Measurements from ENCODE around the gene LPAR5.
"Not testable (repeated sequence)": the region's sequence is repeated elsewhere in the genome, so short reads cannot be mapped to it uniquely, and the experiment has no call there.

Gene LPAR5

DNA sequence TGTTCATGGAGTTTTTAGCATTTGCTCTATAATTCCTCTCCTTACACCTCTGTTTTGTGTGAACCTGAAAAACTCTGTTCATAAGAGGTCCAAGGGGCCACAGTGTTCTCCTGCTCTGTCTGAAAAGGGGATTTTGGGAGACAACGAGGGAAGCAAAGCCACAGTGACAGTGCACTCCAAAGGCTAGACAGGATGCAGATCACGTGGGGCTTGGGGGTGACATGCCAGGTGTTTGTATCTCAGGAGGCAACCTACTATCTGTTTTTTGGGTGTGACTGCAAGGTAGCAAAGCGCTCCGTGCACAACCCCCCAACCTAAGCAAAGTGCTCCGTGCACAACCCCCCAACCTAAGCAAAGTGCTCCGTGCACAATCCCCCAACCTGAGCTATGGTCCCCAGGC lies 23.5 kb downstream of the LPAR5 start:
- DNase-seq (ENCODE audit: low read depth, low spot score), result peak; percentile 69
- peak overlapping the region; percentile 2 for H3K4me3 ChIP-seq (ENCODE audit: low read length)

DNA sequence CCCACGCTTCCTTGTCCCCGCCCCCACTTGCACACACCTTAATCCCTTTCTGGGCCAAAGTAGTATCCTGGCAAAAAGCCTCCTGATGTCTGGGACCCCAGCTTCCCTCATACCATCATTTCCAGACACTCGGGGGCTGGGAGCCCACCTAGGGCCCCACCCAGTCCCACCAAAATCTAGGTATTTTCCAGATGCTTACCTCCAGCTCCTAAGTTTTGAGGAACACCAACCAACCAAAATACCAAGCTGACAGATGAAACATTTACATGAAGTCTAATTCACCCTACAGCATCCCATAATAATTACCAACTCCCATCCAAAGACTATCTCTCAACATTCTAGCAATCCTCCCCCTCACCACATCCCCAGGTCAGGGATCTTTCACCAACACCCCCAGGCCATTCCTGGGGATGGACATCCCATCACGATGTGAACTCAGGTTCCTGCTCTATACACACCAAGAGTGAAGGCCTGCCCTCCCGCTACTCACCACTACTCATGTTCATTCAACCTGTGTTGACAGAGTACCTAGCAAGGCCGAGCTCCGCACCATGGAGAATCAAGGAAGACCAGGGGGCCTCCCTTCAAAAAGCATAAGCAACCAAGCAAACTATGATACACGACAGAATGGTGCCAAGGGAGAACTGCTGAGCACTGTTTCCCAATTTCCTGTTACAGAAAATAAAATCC lies 27.0 kb downstream of the LPAR5 start:
- H3K4me3 ChIP-seq (ENCODE audit: low read length), result no peak overlapping the region
- no peak for DNase-seq (ENCODE audit: low read depth, low spot score)

DNA sequence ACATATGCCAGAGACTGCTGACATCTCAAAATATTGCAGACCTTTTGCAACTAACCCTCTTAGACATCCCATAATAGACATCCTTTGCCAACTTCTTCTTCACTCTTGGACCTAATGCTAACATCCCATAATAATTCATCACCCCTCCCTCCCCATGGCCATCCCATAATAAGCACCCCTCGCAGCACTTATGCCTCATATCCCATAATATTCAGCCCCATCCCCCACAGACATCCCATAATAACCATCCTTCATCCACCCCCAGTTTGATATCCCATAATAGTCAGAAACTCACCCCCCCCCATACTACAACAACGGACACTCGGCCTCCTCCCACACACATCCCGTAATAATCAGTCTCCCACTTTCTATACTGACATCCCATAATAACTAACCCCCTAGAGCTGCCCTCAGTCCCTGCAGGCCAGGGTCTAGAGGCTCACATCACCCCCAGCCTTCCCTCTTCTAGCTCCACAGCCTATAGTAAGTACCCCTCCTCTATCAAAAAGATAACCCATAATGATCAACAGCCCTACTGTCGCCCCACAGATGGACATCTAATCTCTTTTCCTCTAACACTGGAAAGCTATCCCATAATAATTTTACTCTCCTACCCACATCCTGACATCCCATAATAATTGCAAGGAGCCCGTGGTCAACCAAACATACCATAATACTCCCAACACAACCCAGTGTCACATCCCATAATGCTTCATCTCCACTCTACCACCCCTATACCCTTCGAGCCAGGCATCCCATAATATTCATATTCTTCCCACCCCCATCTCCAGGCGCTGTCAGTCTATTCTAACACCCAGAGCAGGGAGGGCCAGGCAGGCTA lies 27.8 kb downstream of the LPAR5 start:
- peak; percentile 95 for DNase-seq (ENCODE audit: low read depth, low spot score)
- H3K4me3 ChIP-seq (ENCODE audit: low read length), result peak overlapping the region; percentile 19

DNA sequence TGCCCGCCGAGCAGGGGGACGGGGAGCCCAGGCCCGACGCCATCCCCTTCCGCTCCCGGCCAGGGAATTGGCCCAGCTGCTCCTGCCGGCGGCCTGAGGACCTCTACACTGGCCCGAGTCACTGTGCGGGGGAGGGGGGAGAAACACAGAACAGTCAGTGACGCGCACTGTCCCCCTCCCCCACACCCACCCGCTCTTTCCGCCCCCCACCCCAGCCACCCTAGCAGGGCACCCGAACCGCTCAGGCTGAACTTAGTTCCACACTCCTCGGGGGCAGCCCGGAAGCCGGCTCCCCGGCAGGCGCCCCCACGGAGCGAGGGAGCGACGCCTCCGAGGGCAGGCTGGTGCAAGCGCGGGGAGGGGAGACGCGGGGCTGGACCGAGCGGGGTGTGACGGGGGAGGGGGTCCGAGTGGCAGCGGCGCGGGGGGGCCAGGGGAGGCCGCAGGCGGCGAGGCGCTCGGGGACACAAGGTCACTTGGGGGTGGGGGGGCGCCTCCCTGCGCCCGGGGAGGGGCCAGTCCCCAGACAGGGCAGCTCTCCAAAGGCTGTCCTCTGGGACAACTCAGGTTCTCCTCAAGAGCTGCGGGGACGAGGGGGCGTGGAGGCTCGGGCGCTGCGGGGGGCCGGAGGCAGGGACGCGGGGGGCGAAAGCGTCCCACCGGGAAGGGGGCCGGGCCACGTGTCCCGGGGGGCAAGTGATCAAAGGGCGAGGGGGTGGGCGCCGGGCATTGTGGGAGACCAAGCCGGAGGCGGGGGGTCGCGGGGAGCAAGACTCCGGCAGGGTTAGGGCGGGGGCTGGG lies 29.2 kb downstream of the LPAR5 start:
- no peak for DNase-seq (ENCODE audit: low read depth, low spot score)

DNA sequence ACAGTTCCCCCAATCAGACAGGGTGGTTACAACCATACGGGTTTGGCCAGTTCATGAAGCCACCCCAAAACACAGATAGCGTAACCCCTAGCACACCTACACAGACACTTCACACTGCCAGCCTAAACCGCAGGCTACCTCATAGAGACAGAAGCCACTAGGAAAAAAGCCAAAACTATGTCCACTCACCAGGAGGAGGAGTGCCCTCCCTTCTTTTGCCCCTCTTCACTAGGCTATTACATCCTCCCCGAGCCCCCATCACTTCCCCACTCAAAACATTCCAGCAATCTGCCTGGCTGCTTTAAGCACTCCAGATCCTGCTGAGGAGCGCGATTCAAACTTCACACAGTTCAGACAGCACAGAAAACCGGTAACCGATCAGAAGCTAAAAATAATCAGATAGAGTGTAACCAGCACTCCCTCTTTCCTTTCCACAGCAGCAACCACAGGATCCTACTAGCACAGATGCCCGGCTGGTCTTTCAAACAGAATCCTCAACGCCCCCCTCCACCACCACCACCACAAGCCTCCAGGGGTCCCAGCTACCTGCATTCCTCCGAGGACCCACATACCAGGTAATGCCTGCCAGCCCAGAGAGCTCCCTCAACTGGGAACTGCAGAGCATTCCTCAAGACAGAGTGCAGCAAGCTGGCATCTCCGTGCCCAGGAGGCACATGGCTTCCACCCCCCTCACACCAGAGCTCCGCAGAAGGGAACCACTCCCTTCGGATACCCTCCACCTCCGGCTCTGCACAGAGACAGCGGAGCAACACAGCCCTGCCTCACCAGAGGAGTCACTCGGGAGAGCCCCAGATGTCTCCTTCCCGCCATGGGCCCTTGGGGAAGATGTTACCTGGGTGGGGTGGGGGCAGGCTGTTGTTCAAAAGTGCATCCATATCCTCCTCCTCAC lies 30.1 kb downstream of the LPAR5 start:
- no peak for DNase-seq (ENCODE audit: low read depth, low spot score)
- H3K4me3 ChIP-seq (ENCODE audit: low read length), result peak overlapping the region; percentile 86

More for the DNA sequence above, 29.2 kb downstream of the LPAR5 start:
- peak overlapping the region; percentile 86 for H3K4me3 ChIP-seq (ENCODE audit: low read length)

DNA sequence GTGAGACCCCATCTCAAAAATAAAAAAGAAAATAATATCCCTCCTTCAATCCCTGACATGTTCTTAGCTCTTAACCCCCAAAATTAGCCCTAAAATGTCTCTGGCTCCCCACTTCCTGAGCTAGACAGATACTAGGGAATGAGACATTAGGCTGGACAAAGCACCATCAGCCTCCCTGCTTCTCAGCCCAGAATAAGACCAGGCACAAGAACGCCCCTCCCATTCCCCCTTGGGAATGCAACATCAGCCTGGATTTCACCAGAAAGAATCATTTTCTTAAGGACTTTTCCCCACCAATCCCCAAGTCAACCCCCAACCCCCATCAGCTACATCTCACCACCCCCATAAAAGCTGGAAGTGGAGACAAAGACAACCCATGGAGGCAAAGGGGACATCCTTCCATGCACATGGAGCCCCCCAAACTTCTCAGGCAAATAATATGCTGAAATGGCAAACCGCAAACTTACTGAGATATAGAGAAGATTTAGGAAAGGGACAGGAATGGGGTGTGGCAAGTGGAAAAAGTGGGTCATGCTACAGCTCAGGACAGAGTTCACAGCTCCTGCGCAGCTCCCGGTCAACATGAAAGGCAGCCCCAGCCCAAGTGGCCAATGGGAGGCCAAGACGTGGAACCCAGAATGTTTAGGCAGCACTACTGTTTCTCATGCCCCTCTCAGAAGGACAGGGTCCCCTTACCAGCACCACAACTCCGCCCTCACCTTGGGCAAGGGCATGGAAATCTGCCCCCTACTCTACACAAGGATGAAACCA lies 31.3 kb downstream of the LPAR5 start:
- no peak for DNase-seq (ENCODE audit: low read depth, low spot score)
- peak overlapping the region; percentile 86 for H3K4me3 ChIP-seq (ENCODE audit: low read length)

DNA sequence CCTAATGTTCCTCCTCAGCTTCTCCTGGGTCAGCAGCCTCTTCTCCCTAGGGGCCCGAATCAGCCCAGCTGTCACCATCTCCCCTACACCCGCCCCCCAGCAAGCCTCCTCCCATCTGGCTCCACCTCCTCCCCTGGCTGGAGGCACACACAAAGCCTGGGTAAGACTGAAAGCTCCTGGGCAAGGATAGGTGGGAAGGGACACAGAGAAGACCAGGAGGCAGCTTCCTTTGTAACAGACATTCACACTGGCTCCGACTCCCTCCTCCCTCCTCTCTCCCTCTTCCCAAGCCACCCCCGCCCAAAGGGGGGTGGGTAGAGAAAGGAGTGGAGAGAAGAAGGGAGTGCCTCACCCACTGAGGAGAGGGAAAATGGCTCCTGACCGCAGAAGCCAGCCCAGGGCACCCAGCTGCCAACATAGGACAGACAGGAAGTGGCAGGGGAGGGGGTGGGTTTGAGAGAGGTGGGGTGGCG lies 32.6 kb downstream of the LPAR5 start:
- peak; percentile 66 for DNase-seq (ENCODE audit: low read depth, low spot score)
- H3K4me3 ChIP-seq (ENCODE audit: low read length), result peak overlapping the region; percentile 40

DNA sequence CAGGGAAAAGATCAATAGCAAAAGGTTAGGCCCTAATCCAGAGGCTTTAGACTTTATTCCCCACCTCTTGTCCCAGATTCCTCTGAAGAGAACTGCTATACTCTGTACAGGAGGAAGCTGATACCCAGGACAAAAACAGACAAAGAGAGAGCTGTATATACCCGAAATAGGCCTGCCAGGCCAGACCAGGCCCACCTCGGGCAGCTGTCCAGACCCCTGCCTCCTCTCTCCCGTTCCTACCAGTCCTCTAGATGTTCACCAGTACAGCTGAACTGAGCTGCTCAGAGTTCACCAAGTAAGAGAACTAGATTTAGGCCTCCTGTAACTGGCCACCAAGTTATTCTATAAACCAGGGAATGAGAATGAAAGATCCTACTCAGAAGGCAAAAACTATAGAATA lies 33.2 kb downstream of the LPAR5 start:
- peak overlapping the region; percentile 40 for H3K4me3 ChIP-seq (ENCODE audit: low read length)
- no peak for DNase-seq (ENCODE audit: low read depth, low spot score)

DNA sequence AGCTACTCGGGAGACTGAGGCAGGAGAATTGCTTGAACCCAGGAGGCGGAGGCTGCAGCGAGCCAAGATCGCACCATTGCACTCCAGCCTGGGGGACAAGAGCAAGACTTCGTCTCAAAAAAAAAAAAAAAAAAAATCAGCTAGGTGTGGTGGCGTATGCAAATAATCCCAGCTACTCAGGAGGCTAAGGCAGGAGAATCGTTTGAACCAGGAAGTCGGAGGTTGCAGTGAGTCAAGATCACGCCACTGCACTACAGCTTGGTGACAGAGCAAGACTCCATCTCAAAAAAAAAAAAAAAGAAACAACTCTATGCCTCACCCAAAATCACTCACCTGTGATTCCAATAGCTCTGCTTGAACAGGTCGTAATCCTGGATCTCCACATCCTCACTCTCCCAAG lies 40.1 kb downstream of the LPAR5 start:
- DNase-seq (ENCODE audit: low read depth, low spot score); H3K4me3 ChIP-seq (ENCODE audit: low read length): not testable (repeated sequence)

DNA sequence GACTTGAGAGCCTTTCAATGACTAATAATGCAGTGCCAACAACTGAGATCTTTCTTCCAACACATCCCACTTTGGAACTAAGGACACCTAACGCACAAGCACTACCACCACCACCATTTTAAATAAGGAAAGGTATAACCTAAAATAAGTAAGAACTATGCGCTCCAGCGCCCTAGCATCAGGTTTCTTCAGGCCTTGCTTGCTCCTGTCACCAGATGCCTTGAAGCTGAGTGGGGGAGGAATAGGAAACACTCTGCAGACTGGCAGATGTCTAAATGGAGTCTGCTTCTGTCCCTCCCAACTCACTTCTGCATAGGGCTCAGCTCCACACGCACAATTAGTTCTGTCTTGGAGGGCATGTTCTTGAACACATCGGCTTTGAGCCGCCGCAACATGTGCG lies 43.7 kb downstream of the LPAR5 start:
- no peak overlapping the region for H3K4me3 ChIP-seq (ENCODE audit: low read length)
- no peak for DNase-seq (ENCODE audit: low read depth, low spot score)

DNA sequence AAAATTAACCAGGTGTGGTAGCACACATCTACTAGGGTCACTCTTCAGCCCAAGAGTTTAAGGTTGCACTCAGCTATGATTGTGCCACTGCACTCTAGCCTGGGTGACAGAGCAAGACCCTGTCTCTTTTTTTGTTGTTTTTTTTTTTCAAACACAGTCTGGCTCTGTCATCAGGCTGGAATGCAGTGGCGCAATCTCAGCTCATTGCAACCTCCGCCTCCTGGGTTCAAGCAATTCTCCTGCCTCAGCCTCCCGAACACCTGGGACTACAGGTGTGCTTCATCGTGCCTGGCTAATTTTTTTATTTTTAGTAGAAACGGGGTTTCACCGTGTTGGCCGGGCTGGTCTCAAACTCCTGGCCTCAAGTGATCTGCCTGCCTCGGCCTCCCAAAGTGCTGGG lies 49.2 kb downstream of the LPAR5 start:
- not testable (repeated sequence) for H3K4me3 ChIP-seq (ENCODE audit: low read length); DNase-seq (ENCODE audit: low read depth, low spot score)

DNA sequence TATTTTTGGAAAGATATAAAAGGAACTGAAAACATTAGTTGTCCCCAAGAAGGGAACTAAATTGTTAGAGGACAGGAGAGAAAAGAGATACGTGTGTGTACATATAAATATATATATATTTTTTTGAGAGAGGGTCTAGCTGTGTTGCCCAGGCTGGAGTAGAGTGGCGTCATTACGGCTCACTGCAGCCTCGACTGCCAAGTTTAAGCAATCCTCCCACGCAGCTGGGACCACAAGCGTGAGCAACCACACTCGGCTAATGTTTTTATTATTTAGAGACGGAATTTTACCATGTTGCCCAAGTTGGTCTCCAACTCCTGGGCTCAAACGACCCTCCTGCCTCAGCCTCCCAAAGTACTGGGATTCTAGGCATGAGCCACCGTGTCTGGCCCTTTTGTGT lies 51.5 kb downstream of the LPAR5 start:
- no peak overlapping the region for H3K4me3 ChIP-seq (ENCODE audit: low read length)
- no peak for DNase-seq (ENCODE audit: low read depth, low spot score)

DNA sequence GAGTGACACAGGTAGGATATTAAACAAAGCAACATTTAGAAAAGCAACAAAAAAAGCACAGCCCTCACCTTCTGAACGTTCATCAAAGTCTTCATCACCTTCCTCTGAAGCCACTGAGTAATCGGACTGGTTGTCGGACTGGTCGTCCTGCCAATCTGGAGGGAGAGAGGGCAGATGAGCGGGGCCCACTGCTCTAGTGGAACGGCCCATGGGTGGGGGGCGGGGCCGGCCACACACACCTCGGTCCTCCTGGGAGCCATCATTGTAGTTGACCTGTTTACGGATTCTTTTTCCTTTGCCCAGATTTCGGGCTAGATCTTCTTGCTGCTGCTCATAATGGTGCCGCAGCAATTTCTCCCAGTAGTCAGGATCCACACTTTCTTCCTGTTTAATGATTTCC lies 52.8 kb downstream of the LPAR5 start:
- H3K4me3 ChIP-seq (ENCODE audit: low read length), result no peak overlapping the region
- no peak for DNase-seq (ENCODE audit: low read depth, low spot score)

DNA sequence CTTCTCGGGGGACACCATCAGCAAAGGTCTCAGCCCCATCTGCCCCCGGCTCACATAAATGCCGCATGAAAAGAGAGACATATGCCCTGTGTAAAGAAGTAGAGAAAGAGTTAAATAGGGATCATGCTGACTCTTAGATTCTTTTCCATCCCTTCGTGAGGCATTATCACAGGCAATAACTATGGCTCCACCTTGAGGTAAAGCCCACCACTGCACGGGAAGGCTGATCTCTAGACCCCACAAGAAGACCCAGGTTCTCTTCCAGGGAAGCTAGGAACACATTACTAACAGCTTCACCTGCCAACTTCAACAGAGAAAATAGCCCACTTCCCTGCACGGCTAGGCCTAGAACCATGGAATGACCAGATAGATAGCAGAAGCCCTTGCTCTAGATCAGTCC lies 53.6 kb downstream of the LPAR5 start:
- DNase-seq (ENCODE audit: low read depth, low spot score), result no peak

DNA sequence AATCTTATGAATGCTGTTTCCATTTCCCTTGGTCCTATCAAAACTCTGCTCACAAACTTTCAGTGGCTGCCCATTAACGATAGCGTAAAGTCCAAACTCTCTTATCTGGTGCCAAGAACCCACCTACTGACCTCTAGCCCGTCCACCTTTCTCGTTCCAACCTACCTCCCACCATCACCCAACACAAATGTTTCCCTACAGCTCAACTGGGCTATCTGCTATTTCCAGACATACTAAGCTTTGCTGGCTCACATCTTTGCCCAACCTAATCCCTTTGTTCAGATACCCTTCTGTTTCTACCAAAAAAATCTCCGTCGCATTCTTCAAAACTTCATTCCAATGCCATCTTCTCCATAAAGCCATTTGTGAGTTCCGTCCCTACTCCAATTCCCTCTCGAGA lies 60.1 kb downstream of the LPAR5 start:
- no peak for DNase-seq (ENCODE audit: low read depth, low spot score)
- no peak overlapping the region for H3K4me3 ChIP-seq (ENCODE audit: low read length)

More for the DNA sequence above, 53.6 kb downstream of the LPAR5 start:
- no peak overlapping the region for H3K4me3 ChIP-seq (ENCODE audit: low read length)

DNA sequence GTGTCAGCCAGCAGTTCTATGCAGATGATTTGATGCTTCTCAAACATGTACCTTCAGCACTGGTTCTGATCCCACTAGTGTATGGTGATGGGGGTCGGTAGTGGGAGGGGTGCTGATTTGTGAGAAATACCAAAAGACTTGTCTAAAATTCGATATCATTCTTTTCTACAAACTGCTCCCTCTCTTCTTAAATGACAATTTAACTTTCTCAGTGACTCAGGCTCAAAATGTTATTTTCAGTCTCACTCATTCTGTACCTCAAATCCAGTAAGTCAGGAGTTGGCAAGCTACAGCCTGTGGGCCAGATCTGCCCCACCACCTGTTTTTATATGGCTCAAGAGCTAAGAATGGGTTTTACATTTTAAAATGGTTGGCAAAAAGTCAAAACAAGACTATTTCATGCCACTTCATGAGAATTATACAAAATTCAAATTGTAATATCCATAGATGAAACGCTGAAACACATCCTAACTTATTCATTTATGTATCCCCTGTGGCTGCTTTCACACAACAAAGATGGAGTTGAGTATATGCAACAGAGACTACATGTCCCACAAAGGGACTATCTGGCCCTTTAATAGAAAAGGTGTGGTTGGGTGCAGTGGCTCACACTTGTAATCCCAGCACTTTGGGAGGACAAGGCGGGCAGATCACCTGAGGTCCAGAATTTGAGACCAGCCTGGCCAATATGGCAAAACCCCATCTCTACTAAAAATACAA lies 61.0 kb downstream of the LPAR5 start:
- no peak overlapping the region for H3K4me3 ChIP-seq (ENCODE audit: low read length)
- no peak for DNase-seq (ENCODE audit: low read depth, low spot score)

DNA sequence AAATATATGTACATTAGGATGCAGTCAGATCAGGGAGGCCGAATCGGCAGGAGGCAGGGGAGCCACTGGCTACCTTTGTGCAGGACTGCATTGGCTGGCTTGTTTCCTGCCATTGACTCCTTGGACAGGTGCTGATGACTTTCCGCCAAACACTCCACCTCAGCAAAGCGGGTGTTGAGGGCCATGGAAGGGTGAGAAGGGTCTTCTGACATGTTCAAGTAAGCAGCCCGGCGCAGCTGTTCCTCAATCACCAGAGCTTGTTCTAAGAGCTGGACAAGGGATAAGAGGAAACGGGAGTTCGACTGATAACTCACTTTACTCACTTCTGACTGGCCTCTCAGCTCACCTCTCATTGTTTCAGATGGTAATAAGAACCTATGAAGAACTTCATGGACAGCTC lies 62.8 kb downstream of the LPAR5 start:
- H3K4me3 ChIP-seq (ENCODE audit: low read length), result no peak overlapping the region
- DNase-seq (ENCODE audit: low read depth, low spot score), result no peak
